Measurements from ENCODE around the gene PHACTR4. TPM values are rescaled to one million over a fixed set of nuclear protein-coding genes. Genes with fewer than 3 reads are reported as not detected.
"Not testable (repeated sequence)": the region's sequence is repeated elsewhere in the genome, so short reads cannot be mapped to it uniquely, and the experiment has no call there.

Gene PHACTR4
- total RNA-seq, 1 donor from 2014 or later = 19.1 TPM

DNA sequence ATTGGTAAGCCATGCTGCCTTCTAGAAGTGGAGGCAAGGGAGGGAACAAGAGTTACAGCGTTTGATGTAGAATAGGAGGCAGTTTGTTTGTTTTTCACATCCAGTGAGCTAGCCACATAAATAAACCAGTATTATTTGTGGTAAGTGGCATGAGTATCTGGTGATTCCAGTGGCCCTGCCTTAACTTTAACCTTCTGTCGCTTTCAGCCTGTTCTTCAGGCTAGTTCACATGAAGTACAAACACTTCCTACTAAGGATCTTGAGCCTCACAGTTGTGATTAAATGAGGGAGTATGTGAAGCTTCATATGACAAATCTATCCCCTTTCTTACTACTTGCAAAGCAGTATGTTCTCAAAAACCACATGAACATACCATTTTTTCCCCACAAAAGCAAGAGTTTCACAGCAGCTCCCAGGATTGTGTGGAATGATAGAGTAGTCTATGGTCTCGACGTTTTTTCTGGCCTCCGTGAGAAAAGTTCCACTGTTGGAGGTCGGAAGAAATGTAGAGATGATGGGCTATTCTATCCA, 59.5 kb downstream of the PHACTR4 start:
- DNase-seq (ENCODE audit: low read depth, low spot score) = no peak

DNA sequence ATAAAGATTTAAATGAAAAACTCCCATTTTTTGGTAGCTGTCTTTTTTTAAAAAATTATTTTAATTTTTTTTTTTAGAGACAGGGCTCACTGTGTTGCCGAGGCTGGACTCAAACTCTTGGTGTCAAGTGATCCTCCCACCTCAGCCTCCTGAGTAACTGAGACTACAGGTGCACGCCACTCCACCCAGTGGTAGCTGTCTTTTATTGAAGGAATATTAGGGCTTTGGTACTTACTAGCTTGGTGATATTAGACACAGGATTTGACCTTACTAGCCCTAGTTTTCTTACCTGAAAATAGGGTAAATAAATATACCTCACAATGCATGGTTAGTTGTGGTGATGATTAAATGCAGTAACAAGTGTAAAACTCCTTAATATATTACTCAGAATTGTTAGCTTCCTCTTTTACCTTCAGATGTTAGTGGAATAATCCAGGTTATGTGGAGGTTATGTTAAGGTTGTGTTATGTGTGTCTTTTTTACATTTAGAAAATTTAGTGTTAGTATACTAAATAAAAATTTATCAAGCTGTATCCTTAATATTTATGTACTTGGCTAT, 66.8 kb downstream of the PHACTR4 start:
- DNase-seq (ENCODE audit: low read depth, low spot score) = no peak

DNA sequence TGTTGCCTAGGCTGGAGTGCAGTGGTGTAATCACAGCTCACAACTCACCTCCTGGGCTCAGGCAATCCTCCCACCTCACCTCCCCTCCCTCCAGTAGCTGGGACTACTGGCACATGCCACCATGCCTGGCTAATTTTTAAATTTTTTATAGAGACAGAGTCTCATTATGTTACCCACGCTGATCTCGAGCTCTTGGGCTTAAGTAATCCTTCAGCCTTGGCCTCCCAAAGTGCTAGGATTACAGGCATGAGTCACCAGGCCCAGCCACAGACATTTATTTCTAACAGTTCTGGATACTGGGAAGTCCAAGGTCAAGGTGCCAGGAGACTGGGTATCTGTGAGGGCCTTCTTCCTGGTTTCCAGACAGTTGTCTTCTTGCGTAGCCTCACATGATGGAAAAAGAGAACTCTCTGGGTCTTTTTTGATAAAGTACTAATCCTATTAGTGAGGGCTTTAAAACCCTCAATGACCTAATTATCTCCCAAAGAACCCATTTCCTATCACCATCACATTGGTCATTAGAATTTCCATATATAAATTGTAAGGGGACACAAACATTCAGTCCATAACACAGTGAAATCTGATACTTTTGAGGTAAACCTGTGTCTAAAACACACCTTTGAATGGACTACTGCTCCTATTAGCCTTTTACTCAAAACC, 67.9 kb downstream of the PHACTR4 start:
- DNase-seq (ENCODE audit: low read depth, low spot score) = no peak

DNA sequence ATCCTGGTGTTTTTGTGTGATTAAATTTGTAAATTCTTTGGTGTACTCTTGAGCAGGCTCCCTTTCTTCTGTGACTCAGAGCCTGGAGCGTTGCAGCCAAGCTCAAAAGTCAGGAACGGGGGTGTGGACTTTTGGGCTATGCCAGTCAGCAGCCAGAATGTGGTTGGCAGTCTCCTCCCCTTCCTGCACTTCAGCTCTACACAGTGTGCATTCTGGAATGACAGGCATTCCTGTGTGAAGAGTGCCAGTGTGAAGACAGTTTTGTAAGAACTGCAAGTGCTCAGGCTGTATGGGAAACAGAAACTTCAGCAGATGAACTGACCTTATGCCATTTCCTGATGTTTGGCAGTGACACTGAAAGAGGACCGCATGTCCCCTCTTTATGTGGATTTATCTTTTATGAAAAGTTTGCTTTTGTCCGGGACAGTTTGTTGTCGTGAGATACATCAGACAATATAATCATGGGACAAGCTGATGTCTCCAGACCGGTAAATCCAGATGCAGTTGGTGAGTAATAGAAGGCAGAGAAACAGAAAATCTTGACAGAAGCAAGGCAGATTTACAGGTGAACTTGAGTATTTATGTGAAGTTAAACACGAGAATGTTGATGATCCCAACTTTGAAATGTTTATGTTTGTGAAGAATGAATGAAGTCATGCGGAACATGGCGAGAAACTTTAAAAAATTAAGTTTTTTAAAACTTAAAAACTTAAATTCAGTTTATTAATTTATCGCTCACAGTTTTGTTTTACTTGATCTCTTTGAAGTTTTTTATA, 68.6 kb downstream of the PHACTR4 start:
- DNase-seq (ENCODE audit: low read depth, low spot score) = peak; percentile 82

- DNase-seq (ENCODE audit: low read depth, low spot score) = no peak
These were observed 69.8 kb downstream of the PHACTR4 start for GRCh38 chr1:28439320-28439719.

DNA sequence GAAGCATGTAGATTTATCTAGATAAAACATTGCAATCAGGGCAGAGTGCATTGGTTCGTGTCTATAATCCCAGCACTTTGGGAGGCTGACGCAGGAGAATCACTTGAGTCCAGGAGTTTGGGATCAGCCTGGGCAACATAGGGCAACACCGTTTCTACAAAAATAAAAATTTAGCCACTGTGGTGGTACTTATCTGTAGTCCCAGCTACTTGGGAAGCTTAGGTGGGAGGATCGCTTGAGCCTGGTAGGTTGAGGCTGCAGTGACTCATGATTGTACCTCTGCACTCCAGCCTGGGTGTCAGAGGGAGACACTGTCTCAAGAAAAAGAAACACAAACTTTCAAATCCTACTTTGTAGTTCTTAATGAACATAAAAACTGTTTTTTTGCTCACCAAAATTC, 72.1 kb downstream of the PHACTR4 start:
- no peak for DNase-seq (ENCODE audit: low read depth, low spot score)

DNA sequence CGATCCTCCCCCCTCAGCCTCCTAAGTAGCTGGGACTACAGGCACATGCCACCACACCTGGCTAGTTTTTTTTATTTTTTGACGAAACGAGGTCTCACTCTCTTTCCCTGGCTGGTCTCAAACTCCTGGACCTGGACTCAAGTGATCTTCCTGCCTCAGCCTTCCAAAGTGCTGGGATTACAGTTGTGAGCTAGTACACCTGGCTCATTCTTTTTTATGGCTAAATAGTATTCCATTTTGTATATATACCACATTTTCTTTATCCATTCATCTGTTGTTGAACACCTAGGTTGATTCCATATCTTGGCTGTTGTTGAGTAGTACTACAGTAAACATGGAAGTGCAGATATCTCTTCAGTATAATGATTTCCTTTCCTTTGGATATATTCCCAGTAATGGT, 74.0 kb downstream of the PHACTR4 start:
- DNase-seq (ENCODE audit: low read depth, low spot score) = no peak

- no peak for DNase-seq (ENCODE audit: low read depth, low spot score)
These were observed 78.1 kb downstream of the PHACTR4 start for GRCh38 chr1:28447679-28448078.

- DNase-seq (ENCODE audit: low read depth, low spot score) = not testable (repeated sequence)
These were observed 78.6 kb downstream of the PHACTR4 start for GRCh38 chr1:28448094-28448611.

GRCh38 chr1:28449904-28450303, 80.4 kb downstream of the PHACTR4 start:
- DNase-seq (ENCODE audit: low read depth, low spot score) = peak; percentile 37

DNA sequence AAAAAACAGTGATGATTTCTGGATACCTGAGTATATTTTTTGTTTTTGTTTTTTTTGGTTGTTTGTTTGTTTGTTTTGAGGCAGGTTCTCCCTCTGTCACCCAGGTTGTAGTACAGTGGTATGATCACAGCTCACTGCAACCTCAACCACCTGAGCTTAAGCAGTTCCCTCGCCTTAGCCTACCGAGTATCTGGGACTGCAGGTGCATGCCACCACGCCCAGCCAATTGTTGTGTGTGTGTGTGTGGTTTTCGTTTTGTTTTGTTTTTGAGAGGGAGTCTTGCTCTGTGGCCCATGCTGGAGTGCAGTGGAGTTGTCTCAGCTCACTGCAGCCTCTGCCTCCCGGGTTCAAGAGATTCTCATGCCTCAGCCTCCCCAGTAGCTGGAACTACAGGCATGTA, 81.0 kb downstream of the PHACTR4 start:
- no peak for DNase-seq (ENCODE audit: low read depth, low spot score)

- no peak for DNase-seq (ENCODE audit: low read depth, low spot score)
These were observed 81.5 kb downstream of the PHACTR4 start for GRCh38 chr1:28451011-28451410.

DNA sequence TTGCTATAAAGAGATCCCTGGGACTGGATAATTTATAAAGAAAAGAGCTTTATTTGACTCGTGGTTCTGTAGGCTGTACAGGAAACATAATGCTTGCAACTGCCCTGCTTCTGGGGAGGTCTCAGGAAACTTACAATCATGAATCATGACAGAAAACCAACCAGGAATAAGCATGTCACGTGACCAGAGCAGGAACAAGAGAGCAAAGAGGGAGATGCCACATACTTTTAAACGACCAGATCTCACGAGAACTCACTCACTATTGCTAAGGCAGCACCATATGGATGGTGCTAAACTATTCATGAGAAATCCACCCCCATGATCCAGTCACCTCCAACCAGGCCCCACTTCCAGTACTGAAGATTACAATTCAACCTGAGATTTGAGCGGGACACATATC, 86.5 kb downstream of the PHACTR4 start:
- DNase-seq (ENCODE audit: low read depth, low spot score) = peak; percentile 79

GRCh38 chr1:28457678-28458077, 88.1 kb downstream of the PHACTR4 start:
- DNase-seq (ENCODE audit: low read depth, low spot score) = no peak

GRCh38 chr1:28458237-28459228, 89.0 kb downstream of the PHACTR4 start:
- no peak for DNase-seq (ENCODE audit: low read depth, low spot score)

- DNase-seq (ENCODE audit: low read depth, low spot score) = no peak
These were observed 96.8 kb downstream of the PHACTR4 start for GRCh38 chr1:28466226-28466778.

DNA sequence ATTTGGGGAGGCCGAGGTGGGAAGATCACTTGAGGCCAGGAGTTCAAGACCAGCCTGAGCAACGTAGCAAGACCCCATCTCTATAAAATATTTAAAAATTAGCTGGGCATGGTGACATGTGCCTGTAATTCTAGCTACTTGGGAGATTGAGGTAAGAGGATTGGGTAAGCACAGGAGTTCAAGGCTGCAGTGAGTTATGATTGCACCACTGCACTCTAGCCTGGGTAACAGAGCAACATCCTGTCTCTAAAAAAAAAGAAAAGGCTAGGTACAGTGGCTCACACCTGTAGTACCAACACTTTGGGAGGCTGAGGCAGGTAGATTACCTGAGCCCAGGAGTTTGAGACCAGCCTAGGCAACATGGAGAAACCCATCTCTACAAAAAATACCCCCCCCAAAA, 100.6 kb downstream of the PHACTR4 start:
- no peak for DNase-seq (ENCODE audit: low read depth, low spot score)

DNA sequence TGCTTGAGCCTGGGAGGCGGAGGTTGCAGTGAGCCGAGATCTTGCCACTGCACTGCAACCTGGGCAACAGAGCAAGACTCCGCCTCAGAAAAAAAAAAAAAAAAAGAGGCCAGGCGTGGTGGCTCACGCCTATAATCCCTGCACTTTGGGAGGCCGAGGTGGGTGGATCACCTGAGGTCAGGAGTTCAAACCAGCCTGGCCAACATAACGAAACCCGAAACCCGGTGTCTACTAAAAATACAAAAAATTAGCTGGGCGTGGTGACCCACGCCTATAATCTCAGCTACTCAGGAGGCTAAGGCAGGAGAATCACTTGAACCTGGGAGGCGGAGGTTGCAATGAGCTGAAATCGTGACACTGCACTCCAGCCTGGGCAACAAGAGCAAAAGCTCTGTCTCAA, 110.0 kb downstream of the PHACTR4 start:
- not testable (repeated sequence) for DNase-seq (ENCODE audit: low read depth, low spot score)

- no peak for DNase-seq (ENCODE audit: low read depth, low spot score)
These were observed 110.8 kb downstream of the PHACTR4 start for GRCh38 chr1:28480308-28480707.

- no peak for DNase-seq (ENCODE audit: low read depth, low spot score)
These were observed 112.6 kb downstream of the PHACTR4 start for GRCh38 chr1:28482138-28482537.

DNA sequence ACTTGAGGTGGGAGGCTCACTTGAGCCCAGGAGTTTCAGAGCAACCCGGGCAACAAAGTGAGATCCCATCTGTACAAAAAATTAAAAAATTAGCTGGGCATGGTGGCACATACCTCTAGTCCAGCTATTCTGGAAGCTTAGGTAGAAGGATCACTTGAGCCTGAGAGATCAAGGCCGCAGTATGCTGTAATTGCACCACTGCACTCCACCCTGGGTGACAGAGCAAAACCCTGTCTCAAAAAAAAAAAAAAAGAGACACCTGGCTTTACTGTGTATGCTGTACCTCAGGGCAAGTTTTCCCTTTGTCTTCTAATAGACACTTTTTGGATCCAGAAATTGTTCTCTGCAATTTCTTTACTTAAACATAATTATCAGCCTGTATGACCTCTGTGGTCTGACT, 113.2 kb downstream of the PHACTR4 start:
- no peak for DNase-seq (ENCODE audit: low read depth, low spot score)

All from pulmonary artery endothelial cell (primary cell).